Esophagus muscularis mucosa (tissue), 3 donors: ENCODE measurements around the gene GNG10.

ENCODE experiments used
- EP300 ChIP-seq: sonication (generic); formaldehyde crosslinking; IDR thresholded peaks from one replicate; pipeline ENCODE4 v1.6.1; 2017; ENCODE audit warnings: antibody characterized with exemption
- TF ChIP-seq, protein P1 (sequence below), 3 experiments: fragments of 200-600 bp in 2 of 3; fragments of 450-650 bp in 1 of 3; sonication (generic) in 2 of 3; IDR thresholded peaks; one replicate each; pipeline ENCODE4 v1.5.1; 2017 to 2019; ENCODE audit warnings: antibody characterized with exemption in 3 of 3, mild to moderate bottlenecking in 2 of 3, moderate library complexity in 1 of 3

DNA sequence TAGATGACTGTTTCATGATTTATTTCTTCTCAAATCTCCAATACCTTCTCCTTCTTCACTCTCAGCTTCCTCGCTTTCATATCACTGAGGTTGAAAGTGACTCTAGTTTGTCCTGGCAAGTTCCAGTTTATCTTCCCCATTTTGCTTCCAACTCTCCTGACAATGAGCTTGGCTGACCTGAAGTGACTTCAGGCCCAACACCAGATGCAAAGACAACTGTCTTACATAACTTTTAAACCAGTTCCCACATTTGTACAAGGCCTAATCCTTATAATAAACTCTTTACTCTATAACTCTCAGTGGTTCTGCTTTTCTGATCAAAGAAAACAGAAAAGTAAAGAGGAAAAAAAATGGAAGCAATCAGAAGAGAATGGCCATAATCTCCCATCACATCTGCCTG, 22.0 kb downstream of the GNG10 start:
- TF ChIP-seq, protein P1, sequence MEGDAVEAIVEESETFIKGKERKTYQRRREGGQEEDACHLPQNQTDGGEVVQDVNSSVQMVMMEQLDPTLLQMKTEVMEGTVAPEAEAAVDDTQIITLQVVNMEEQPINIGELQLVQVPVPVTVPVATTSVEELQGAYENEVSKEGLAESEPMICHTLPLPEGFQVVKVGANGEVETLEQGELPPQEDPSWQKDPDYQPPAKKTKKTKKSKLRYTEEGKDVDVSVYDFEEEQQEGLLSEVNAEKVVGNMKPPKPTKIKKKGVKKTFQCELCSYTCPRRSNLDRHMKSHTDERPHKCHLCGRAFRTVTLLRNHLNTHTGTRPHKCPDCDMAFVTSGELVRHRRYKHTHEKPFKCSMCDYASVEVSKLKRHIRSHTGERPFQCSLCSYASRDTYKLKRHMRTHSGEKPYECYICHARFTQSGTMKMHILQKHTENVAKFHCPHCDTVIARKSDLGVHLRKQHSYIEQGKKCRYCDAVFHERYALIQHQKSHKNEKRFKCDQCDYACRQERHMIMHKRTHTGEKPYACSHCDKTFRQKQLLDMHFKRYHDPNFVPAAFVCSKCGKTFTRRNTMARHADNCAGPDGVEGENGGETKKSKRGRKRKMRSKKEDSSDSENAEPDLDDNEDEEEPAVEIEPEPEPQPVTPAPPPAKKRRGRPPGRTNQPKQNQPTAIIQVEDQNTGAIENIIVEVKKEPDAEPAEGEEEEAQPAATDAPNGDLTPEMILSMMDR (IDR thresholded peaks at IDR 0.05) = no peak
- TF ChIP-seq EP300 = no peak
